ENCODE results near the gene MAB21L3. TPM values are rescaled to one million over a fixed set of nuclear protein-coding genes. Genes with fewer than 3 reads are reported as not detected.

Gene MAB21L3
- total RNA-seq, 1 donor from 2014 or later, result not detected

DNA sequence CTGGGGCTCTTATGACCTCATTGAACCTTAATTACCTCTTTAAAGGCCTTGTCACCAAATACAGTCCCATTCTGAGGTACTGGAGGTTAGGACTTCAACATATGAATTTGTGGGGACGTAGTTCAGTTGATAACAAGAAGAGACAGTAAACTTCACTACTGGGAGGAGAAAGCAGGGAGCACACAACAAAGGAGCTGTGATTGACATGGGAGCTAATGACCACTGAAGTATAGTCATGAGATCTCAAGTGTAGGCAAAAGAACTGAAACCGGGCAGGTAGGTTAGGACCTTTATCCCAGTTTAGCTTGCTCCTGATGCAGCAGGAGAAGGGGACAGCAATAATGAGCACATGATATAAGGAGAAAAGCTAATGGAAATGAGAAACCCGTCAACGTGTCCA is 11.8 kb upstream of the MAB21L3 start:
- Histone ChIP-seq H3K9me3 (peaks cover 0 to 11% of the 10 kb centered on the region in 2 donors), H3K27me3 (no peaks in the 10 kb centered on the region), H3K27ac (no peak overlapping the region), H3K4me3 (no peak overlapping the region), H3K4me1 (no peaks in the 10 kb centered on the region), H3K36me3 (no peaks in the 10 kb centered on the region)
- TF ChIP-seq, protein P1, sequence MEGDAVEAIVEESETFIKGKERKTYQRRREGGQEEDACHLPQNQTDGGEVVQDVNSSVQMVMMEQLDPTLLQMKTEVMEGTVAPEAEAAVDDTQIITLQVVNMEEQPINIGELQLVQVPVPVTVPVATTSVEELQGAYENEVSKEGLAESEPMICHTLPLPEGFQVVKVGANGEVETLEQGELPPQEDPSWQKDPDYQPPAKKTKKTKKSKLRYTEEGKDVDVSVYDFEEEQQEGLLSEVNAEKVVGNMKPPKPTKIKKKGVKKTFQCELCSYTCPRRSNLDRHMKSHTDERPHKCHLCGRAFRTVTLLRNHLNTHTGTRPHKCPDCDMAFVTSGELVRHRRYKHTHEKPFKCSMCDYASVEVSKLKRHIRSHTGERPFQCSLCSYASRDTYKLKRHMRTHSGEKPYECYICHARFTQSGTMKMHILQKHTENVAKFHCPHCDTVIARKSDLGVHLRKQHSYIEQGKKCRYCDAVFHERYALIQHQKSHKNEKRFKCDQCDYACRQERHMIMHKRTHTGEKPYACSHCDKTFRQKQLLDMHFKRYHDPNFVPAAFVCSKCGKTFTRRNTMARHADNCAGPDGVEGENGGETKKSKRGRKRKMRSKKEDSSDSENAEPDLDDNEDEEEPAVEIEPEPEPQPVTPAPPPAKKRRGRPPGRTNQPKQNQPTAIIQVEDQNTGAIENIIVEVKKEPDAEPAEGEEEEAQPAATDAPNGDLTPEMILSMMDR (IDR thresholded peaks at IDR 0.05), result no peak
- intact Hi-C loops (cut with DNase I), result no loop called here
- DNase-seq (ENCODE audit: low spot score in 2 of 2), result no peak

DNA sequence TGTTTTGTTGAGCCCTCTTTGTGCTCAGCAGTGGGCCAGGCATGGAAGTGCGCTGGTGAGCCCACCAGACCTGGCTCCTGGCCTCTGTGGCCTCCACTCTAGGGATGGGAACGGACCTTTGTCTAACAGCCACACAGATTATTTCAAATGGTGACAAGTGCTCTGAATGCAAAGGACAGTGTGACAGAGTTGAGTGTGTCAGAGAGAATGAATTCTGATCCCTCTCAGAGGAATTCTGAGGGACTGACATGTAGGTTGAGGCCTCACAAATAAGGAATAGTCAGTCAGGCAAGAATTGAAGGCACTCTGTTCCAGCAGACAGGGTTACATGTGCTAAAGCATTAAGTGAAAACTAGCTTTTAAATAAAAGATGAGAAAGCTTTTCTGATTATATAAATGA is 11.3 kb upstream of the MAB21L3 start:
- TF ChIP-seq, protein P1 (IDR thresholded peaks at IDR 0.05), result no peak
- no peaks in the 10 kb centered on the region for H3K27me3 ChIP-seq
- no peak overlapping the region for H3K27ac ChIP-seq
- DNase-seq (ENCODE audit: low spot score in 2 of 2), result no peak
- intact Hi-C loops (cut with DNase I), result no loop called here
- no peaks in the 10 kb centered on the region for H3K36me3 ChIP-seq
- H3K4me3 ChIP-seq, result no peak overlapping the region
- H3K4me1 ChIP-seq, result no peaks in the 10 kb centered on the region
- H3K9me3 ChIP-seq, result peaks cover 0 to 6% of the 10 kb centered on the region in 2 donors

DNA sequence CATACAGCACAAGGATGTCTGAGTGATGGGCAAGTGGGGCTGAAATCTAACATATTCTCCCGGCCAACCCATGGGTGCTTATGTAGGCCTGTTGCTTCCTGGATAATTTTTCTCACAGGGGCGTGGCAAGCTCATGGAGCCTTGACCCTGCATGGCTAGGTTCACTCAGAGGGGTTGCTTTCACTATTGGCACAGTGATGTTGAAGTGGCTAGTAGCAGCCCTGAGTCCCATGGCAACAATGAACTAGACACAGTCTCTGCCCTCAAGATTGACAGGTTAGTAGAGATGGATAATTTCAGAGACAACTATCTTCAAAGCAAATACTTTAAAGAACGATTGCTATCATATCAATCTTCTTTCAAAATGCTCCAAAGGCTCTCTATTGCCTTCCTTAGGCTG is 6.5 kb upstream of the MAB21L3 start:
- no peaks in the 10 kb centered on the region for H3K9me3 ChIP-seq
- TF ChIP-seq, protein P1 (IDR thresholded peaks at IDR 0.05), result no peak
- intact Hi-C loops (cut with DNase I), result no loop called here
- H3K36me3 ChIP-seq, result no peaks in the 10 kb centered on the region
- H3K27me3 ChIP-seq, result no peaks in the 10 kb centered on the region
- H3K4me3 ChIP-seq, result no peak overlapping the region
- DNase-seq (ENCODE audit: low spot score in 2 of 2), result no peak
- H3K27ac ChIP-seq, result no peak overlapping the region
- H3K4me1 ChIP-seq, result no peaks in the 10 kb centered on the region

DNA sequence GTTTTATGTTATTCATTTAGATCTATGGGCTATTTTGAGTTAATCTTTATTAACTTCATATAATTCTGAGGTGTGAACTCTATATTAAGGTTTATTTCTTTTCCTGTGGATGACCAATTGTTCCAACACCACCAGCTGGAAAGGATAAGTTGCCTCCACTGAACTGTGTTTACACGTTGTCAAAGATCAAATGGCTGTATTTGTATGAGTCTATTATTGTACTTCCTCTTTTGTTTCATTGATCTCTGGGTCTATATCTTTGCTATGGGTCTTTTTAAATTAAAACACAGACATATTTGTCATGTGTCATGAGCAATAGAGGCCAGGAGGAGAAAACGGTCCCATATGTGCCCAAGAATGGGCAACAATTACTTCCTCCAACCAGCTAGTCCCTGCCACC is 5.2 kb upstream of the MAB21L3 start:
- H3K9me3 ChIP-seq, result no peaks in the 10 kb centered on the region
- TF ChIP-seq, protein P1 (IDR thresholded peaks at IDR 0.05), result no peak
- DNase-seq (ENCODE audit: low spot score in 2 of 2), result no peak
- no peaks in the 10 kb centered on the region for H3K4me1 ChIP-seq
- no peak overlapping the region for H3K27ac ChIP-seq
- intact Hi-C loops (cut with DNase I), result no loop called here
- no peaks in the 10 kb centered on the region for H3K36me3 ChIP-seq
- H3K4me3 ChIP-seq, result no peak overlapping the region
- H3K27me3 ChIP-seq, result no peaks in the 10 kb centered on the region

GRCh38 chr1:116106646-116107045 is 4.6 kb upstream of the MAB21L3 start:
- TF ChIP-seq, protein P1 (IDR thresholded peaks at IDR 0.05), result no peak
- no peak overlapping the region for H3K27ac ChIP-seq
- intact Hi-C loops (cut with DNase I), result no loop called here

GRCh38 chr1:116107371-116107770 is 3.8 kb upstream of the MAB21L3 start:
- H3K4me1 ChIP-seq, result no peaks in the 10 kb centered on the region
- no peaks in the 10 kb centered on the region for H3K27me3 ChIP-seq
- DNase-seq (ENCODE audit: low spot score in 2 of 2), result no peak
- intact Hi-C loops (cut with DNase I), result no loop called here
- no peak overlapping the region for H3K4me3 ChIP-seq
- H3K27ac ChIP-seq, result no peak overlapping the region
- H3K9me3 ChIP-seq, result no peaks in the 10 kb centered on the region
- H3K36me3 ChIP-seq, result no peaks in the 10 kb centered on the region
- TF ChIP-seq, protein P1 (IDR thresholded peaks at IDR 0.05), result no peak

More at GRCh38 chr1:116106646-116107045, 4.6 kb upstream of the MAB21L3 start:
- Histone ChIP-seq H3K36me3 (no peaks in the 10 kb centered on the region), H3K4me1 (no peaks in the 10 kb centered on the region), H3K4me3 (no peak overlapping the region), H3K27me3 (no peaks in the 10 kb centered on the region), H3K9me3 (no peaks in the 10 kb centered on the region)
- DNase-seq (ENCODE audit: low spot score in 2 of 2), result no peak

All from ascending aorta (tissue), 2 donors.